Heart left ventricle (tissue), 13 donors: Measurements from ENCODE around the gene ALS2CL.

Experiments used
- CTCF ChIP-seq, 12 donors: fragments of 200-600 bp; sonication (generic) in 4 of 12; IDR thresholded peaks; one replicate each; pipeline versions ENCODE4 v1.5.0 to v1.8.0; 2018 to 2022; ENCODE audit warnings: antibody characterized with exemption in 12 of 12, mild to moderate bottlenecking in 5 of 12
- POLR2A ChIP-seq, 2 donors: fragments of 450-650 bp; IDR thresholded peaks; one replicate each; pipeline ENCODE4 v1.6.1; 2017; ENCODE audit warnings: antibody characterized with exemption in 2 of 2, mild to moderate bottlenecking in 2 of 2, moderate library complexity in 2 of 2
- donor health status: ischemic (EF 13 %, LVEDD 7.1; RV severe dilation, severe dysfunction).
- donor health status: DM: no; HTN: yes; CAD: no.
- donor health status: DM: no; HTN: no; CAD: no.
- donor health status: ischemic (EF 25% LVEDD 6.9; RV normal size, moderate dysfunction).
- donor health status: ischemic (EF 25% LVEDD 5.7; RV mildly dilated, moderate dysfunction).
- donor health status: ischemic (EF 35%, LVEDD 5.7; RV mildly dilated, moderate dysfunction).
- donor health status: nonischemic (EF 11% LVEDD 7.7; RV severe dilation, severe dysfunction).
- donor health status: DM: yes; HTN: yes; CAD: no.
- donor health status: PGD.
- donor health status: ischemic (EF 29% LVEDD 5.4; RV normal size, mild dysfunction).
- donor health status: nonischemic (EF 23%, LVEDD 6.1; RV moderate dilation, normal function).

GRCh38 chr3:46699676-46700523 lies 6.4 kb upstream of the ALS2CL start:
- TF ChIP-seq CTCF (IDR thresholded peaks at IDR 0.05): no peak
- no peak for TF ChIP-seq POLR2A (IDR thresholded peaks at IDR 0.05)
